ENCODE data around the gene PZP. TPM values are rescaled to one million over a fixed set of nuclear protein-coding genes. Genes with fewer than 3 reads are reported as not detected.

The PZP gene
- total RNA-seq, 1 donor from 2014 or later = not detected

DNA sequence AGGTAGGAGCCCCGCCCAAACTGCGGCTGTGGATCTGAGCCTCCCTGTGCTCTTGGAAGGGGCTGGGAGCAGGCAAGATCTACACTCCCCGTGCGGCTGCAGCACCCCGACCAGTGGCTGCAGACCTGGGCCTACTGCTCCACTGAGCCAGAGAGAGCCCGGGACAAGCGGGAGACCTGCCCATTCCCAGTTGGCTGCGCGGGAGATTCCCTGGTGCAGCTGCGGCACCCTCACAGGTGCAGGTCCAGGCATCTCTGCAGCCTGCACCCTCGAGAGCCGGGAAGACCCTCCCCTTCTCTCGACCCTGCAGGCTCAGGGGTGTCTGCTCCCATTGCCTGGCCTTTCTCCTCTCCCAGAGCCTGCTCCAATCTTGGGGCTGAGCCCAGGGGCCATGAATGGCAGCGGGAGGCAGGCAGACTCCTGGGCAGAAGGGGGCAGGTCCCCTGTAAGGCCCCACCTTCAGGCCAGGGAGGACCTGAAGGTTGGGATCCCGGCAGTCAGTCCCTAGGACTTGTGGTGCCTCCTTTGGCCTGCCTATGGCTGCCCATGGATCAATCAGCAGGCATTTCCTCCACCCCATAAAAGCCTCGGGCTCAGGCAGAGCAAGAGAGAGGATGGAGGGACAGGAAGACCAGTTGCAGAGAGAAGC lies 83.7 kb downstream of the PZP start:
- peaks cover 0 to 14% of the 10 kb centered on the region in 2 donors for H3K4me1 ChIP-seq
- TF ChIP-seq, protein P1, sequence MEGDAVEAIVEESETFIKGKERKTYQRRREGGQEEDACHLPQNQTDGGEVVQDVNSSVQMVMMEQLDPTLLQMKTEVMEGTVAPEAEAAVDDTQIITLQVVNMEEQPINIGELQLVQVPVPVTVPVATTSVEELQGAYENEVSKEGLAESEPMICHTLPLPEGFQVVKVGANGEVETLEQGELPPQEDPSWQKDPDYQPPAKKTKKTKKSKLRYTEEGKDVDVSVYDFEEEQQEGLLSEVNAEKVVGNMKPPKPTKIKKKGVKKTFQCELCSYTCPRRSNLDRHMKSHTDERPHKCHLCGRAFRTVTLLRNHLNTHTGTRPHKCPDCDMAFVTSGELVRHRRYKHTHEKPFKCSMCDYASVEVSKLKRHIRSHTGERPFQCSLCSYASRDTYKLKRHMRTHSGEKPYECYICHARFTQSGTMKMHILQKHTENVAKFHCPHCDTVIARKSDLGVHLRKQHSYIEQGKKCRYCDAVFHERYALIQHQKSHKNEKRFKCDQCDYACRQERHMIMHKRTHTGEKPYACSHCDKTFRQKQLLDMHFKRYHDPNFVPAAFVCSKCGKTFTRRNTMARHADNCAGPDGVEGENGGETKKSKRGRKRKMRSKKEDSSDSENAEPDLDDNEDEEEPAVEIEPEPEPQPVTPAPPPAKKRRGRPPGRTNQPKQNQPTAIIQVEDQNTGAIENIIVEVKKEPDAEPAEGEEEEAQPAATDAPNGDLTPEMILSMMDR (IDR thresholded peaks at IDR 0.05) = no peak
- H3K27ac ChIP-seq = no peak overlapping the region
- intact Hi-C loops (cut with DNase I) = no loop called here
- H3K9me3 ChIP-seq = no peaks in the 10 kb centered on the region
- no peaks in the 10 kb centered on the region for H3K36me3 ChIP-seq
- DNase-seq (ENCODE audit: low spot score in 2 of 2) = no peak
- H3K27me3 ChIP-seq = no peaks in the 10 kb centered on the region
- peak overlapping the region in 1 of 2 donors; percentile 57 for H3K4me3 ChIP-seq

DNA sequence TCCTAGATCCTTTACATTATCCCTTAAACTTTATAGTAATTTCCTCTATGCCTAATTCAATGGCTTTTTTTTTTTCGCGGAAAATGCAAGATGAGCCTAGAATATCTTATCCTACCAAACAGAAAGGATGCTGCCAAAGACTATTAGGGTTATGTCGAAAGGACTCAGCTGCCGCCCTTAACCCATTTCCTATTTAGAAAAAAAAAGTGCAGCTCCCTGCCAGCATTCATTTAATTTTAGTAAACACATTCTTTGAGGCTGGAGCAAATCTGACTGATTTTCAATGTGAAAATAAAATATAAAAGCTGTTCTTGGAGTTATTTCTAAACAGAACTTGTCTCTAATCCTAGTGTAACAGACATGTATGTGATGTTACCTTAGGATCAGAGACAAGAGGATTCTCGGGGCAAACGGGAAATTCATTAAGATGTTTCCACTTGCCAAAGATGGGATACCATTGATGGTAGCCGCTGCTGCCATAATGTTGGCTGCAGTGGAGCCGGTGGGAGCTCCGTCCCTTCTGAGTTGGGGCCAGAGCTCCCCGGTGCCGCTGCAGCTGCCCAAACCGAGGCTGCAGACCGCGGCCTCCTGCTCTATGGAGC lies 84.3 kb downstream of the PZP start:
- H3K36me3 ChIP-seq = no peaks in the 10 kb centered on the region
- H3K4me3 ChIP-seq = peak overlapping the region in 1 of 2 donors; percentile 57
- H3K9me3 ChIP-seq = no peaks in the 10 kb centered on the region
- TF ChIP-seq, protein P1 (IDR thresholded peaks at IDR 0.05) = no peak
- H3K27me3 ChIP-seq = no peaks in the 10 kb centered on the region
- intact Hi-C loops (cut with DNase I) = no loop called here
- peak overlapping the region; percentile 33 to 57 for H3K27ac ChIP-seq
- H3K4me1 ChIP-seq = peaks cover 0 to 18% of the 10 kb centered on the region in 2 donors
- DNase-seq (ENCODE audit: low spot score in 2 of 2) = no peak

DNA sequence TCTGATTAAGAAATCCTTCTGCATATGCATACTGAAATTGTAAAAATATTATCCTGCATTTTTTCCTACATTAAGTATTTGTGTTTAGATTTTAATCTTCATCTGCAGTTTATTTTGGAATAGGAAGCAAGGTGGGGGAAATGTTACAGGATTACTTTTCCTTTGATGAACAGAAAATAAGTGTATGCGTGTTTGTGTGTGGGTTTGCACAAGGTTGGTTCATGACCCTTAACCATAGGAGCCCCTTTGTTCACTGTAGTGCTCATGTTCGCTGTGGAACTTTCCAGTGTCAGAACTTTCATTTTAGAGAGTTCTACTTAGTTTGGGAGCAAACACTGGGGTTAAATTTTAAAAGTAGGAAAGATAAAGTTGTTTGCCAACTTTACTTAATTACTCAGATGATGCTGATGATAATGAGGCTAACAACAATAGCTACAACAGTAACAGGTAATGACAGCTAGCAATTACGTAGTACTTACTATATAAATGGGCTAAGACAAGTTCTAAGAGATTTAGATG lies 86.0 kb downstream of the PZP start:
- no peak for DNase-seq (ENCODE audit: low spot score in 2 of 2)
- Histone ChIP-seq H3K9me3 (no peaks in the 10 kb centered on the region), H3K4me1 (peaks cover 3 to 31% of the 10 kb centered on the region in 2 donors), H3K27ac (peak overlapping the region in 1 of 2 donors; percentile 39), H3K36me3 (no peaks in the 10 kb centered on the region), H3K27me3 (no peaks in the 10 kb centered on the region), H3K4me3 (peak overlapping the region; percentile 31 to 57)
- intact Hi-C loops (cut with DNase I) = no loop called here
- TF ChIP-seq, protein P1 (IDR thresholded peaks at IDR 0.05) = no peak

DNA sequence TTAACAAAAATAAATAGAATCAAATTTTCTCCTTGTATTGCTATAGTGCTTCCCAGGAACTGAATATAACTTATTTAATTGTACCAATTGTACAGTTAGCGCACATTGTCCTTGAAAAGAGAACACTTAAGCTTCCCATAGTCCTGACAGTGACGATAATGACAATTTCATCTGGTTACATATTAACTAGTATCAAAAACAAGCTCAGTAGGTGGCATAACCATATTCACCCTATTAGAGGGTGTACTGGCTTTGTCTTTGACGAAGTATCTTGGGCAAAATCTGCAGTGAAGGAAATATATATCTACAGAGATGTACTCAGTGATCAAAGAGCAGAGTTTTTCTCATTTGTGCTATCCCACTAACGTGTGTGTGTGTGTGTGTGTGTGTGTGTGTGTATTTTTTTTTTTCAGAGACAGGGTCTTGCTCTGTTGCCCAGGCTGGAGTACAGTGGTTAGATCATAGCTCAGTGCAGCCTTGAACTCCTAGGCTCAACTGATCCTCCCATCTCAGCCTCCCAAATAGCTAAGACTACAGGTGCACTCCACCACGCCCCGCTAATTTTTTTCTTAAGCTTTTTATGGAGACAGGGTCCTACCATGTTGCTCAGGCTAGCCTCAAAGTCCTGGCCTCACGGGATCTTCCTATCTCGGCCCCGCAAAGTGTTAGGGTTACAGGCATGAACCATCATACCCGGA lies 87.6 kb downstream of the PZP start:
- Histone ChIP-seq H3K9me3 (no peaks in the 10 kb centered on the region), H3K36me3 (no peaks in the 10 kb centered on the region), H3K27ac (peak overlapping the region; percentile 80 to 85), H3K4me1 (peaks cover 3 to 35% of the 10 kb centered on the region in 2 donors), H3K27me3 (no peaks in the 10 kb centered on the region), H3K4me3 (no peak overlapping the region)
- intact Hi-C loops (cut with DNase I) = no loop called here
- TF ChIP-seq, protein P1 (IDR thresholded peaks at IDR 0.05) = no peak
- DNase-seq (ENCODE audit: low spot score in 2 of 2) = no peak

- H3K27ac ChIP-seq = peak overlapping the region; percentile 80 to 85
Measured at GRCh38 chr12:9118158-9118557, 90.0 kb downstream of the PZP start.

More at GRCh38 chr12:9118158-9118557, 90.0 kb downstream of the PZP start:
- Histone ChIP-seq H3K9me3 (no peaks in the 10 kb centered on the region), H3K4me3 (peak overlapping the region; percentile 34 to 69), H3K36me3 (peaks cover 0 to 2% of the 10 kb centered on the region in 2 donors), H3K27me3 (no peaks in the 10 kb centered on the region), H3K4me1 (peaks cover 3 to 32% of the 10 kb centered on the region in 2 donors)
- intact Hi-C loops (cut with DNase I) = loop anchor here (5.0 to 10.0 kb wide), 4 partner anchors 56 to 1097 kb away; partner anchors contain the start of genes FOXJ2, GABARAPL1 and M6PR
- DNase-seq (ENCODE audit: low spot score in 2 of 2) = peak; percentile 30 to 70
- TF ChIP-seq, protein P1 (IDR thresholded peaks at IDR 0.05) = no peak

Measured in ascending aorta (tissue), 2 donors.